Endometrial microvascular endothelial cells (primary cell): ENCODE data around the gene RBP5. TPM values are rescaled to one million over a fixed set of nuclear protein-coding genes. Genes with fewer than 3 reads are reported as not detected.

Source experiments
- in situ Hi-C: cut with HindIII; loops from 2 replicates; pipeline ENCODE4 v1.10.0; 2017; ENCODE audit warnings: low sequenced_read_pairs, low pct_unique_long_range_greater_than_20kb; ENCODE audit errors: inconsistent ontology term
- total RNA-seq: library from RNA; depleted of rRNA; stranded (reverse); fragments of >200 nt; gene quantifications from one replicate; pipeline ENCODE4 v1.2.3, GENCODE V29; 2015; ENCODE audit errors: inconsistent ontology term

Gene RBP5
- total RNA-seq, 1 donor from 2014 or later, result 3.7 TPM

GRCh38 chr12:7092229-7092985 lies 36.3 kb downstream of the RBP5 start, which contains the start of gene C1R:
C1R (minus strand) TSS chr12:7092445; CDS start chr12:7092388, 57 bp downstream.
- in situ Hi-C loops, result no loop called here

GRCh38 chr12:7091660-7092228 lies 36.9 kb downstream of the RBP5 start:
- in situ Hi-C loops, result no loop called here

GRCh38 chr12:7091171-7091570 lies 37.5 kb downstream of the RBP5 start:
- in situ Hi-C loops, result no loop called here

- in situ Hi-C loops, result no loop called here
These were observed 38.3 kb downstream of the RBP5 start for GRCh38 chr12:7090222-7090998.

GRCh38 chr12:7089196-7089871 lies 39.4 kb downstream of the RBP5 start:
- in situ Hi-C loops, result no loop called here

- in situ Hi-C loops, result no loop called here
These were observed 45.6 kb downstream of the RBP5 start for GRCh38 chr12:7083125-7083524.

- in situ Hi-C loops, result no loop called here
These were observed 47.7 kb downstream of the RBP5 start for GRCh38 chr12:7081037-7081436.

GRCh38 chr12:7079826-7080125 lies 48.9 kb downstream of the RBP5 start:
- in situ Hi-C loops, result no loop called here

GRCh38 chr12:7078163-7078562 lies 50.5 kb downstream of the RBP5 start:
- in situ Hi-C loops, result no loop called here

- in situ Hi-C loops, result no loop called here
These were observed 52.2 kb downstream of the RBP5 start for GRCh38 chr12:7076493-7076892.

- in situ Hi-C loops, result no loop called here
These were observed 52.8 kb downstream of the RBP5 start for GRCh38 chr12:7075939-7076338.

GRCh38 chr12:7075518-7075917 lies 53.2 kb downstream of the RBP5 start:
- in situ Hi-C loops, result no loop called here

GRCh38 chr12:7073946-7074345 lies 54.7 kb downstream of the RBP5 start:
- in situ Hi-C loops, result no loop called here

Other genes with a start within 250 kb of the RBP5 start
- 5.9 TPM for gene LRRC23, start 224.1 kb downstream of the RBP5 start, total RNA-seq
- 9.8 TPM for gene ENO2, start 214.3 kb downstream of the RBP5 start, total RNA-seq
- gene ATN1, start 200.9 kb downstream of the RBP5 start, total RNA-seq, result 26.8 TPM
- not detected for gene RNU7-1, start 185.1 kb downstream of the RBP5 start, total RNA-seq
- gene C12orf57, start 184.9 kb downstream of the RBP5 start, total RNA-seq, result 127 TPM
- gene PTPN6, start 177.5 kb downstream of the RBP5 start, total RNA-seq, result 0.09 TPM
- 301 TPM for gene PHB2, start 158.2 kb downstream of the RBP5 start, total RNA-seq
- 39.9 TPM for gene EMG1, start 158.0 kb downstream of the RBP5 start, total RNA-seq
- gene LPCAT3, start 110.4 kb downstream of the RBP5 start, total RNA-seq, result 28.2 TPM
- not detected for gene C1S, start 68.2 kb downstream of the RBP5 start, total RNA-seq
- gene C1R, start 36.4 kb downstream of the RBP5 start, total RNA-seq, result 8.8 TPM
- 22.3 TPM for gene C1RL, start 19.7 kb downstream of the RBP5 start, total RNA-seq
- 53.0 TPM for gene CLSTN3, start 1.5 kb upstream of the RBP5 start, total RNA-seq
- gene PEX5, start 60.8 kb upstream of the RBP5 start, total RNA-seq, result 22.8 TPM
- gene ACSM4, start 175.2 kb upstream of the RBP5 start, total RNA-seq, result not detected